Measurements from ENCODE around the gene MUTYH.
"Not testable (repeated sequence)": the region's sequence is repeated elsewhere in the genome, so short reads cannot be mapped to it uniquely, and the experiment has no call there.

MUTYH gene

GRCh38 chr1:45339789-45340558, at the start of gene MUTYH, which contains the start of gene TOE1:
TSS of gene MUTYH (minus strand) at chr1:45340440. CDS start at chr1:45334505, 5,935 bp downstream.
TSS of gene TOE1 (plus strand) at chr1:45340170. CDS start at chr1:45340253, 83 bp downstream.
- H3K27me3 ChIP-seq (ENCODE audit: control insufficient read depth, insufficient read depth, low read length), result no peaks in the 10 kb centered on the region
- H3K36me3 ChIP-seq (ENCODE audit: control insufficient read depth, insufficient read depth, low read length), result peaks cover 45% of the 10 kb centered on the region
- H3K4me1 ChIP-seq (ENCODE audit: control insufficient read depth, insufficient read depth, low read length), result peaks cover 8% of the 10 kb centered on the region
- H3K4me3 ChIP-seq (ENCODE audit: low read depth, low read length), result peak within 1 kb of the TSS; percentile 95
- no peaks in the 10 kb centered on the region for H3K9me3 ChIP-seq (ENCODE audit: control insufficient read depth, insufficient read depth, low read length)
- peak within 1 kb of the TSS; percentile 99 for H3K9ac ChIP-seq (ENCODE audit: low read depth, low read length)
- H3K27ac ChIP-seq (ENCODE audit: low read depth, low read length), result peak within 1 kb of the TSS; percentile 99

GRCh38 chr1:45386219-45386618, 46.0 kb upstream of the MUTYH start:
- H3K27ac ChIP-seq (ENCODE audit: low read depth, low read length), result no peak overlapping the region
- no peaks in the 10 kb centered on the region for H3K9me3 ChIP-seq (ENCODE audit: control insufficient read depth, insufficient read depth, low read length)
- no peak overlapping the region for H3K4me3 ChIP-seq (ENCODE audit: low read depth, low read length)
- no peak overlapping the region for H3K9ac ChIP-seq (ENCODE audit: low read depth, low read length)
- H3K4me1 ChIP-seq (ENCODE audit: control insufficient read depth, insufficient read depth, low read length), result no peaks in the 10 kb centered on the region
- H3K27me3 ChIP-seq (ENCODE audit: control insufficient read depth, insufficient read depth, low read length), result no peaks in the 10 kb centered on the region
- H3K36me3 ChIP-seq (ENCODE audit: control insufficient read depth, insufficient read depth, low read length), result no peaks in the 10 kb centered on the region

- Histone ChIP-seq H3K36me3 (ENCODE audit: control insufficient read depth, insufficient read depth, low read length) (no peaks in the 10 kb centered on the region), H3K4me1 (ENCODE audit: control insufficient read depth, insufficient read depth, low read length) (no peaks in the 10 kb centered on the region), H3K27ac (ENCODE audit: low read depth, low read length) (no peak overlapping the region), H3K9ac (ENCODE audit: low read depth, low read length) (no peak overlapping the region), H3K9me3 (ENCODE audit: control insufficient read depth, insufficient read depth, low read length) (no peaks in the 10 kb centered on the region), H3K4me3 (ENCODE audit: low read depth, low read length) (no peak overlapping the region), H3K27me3 (ENCODE audit: control insufficient read depth, insufficient read depth, low read length) (no peaks in the 10 kb centered on the region)
Observed at GRCh38 chr1:45385302-45385701, 45.1 kb upstream of the MUTYH start.

GRCh38 chr1:45384213-45384612, 44.0 kb upstream of the MUTYH start:
- not testable (repeated sequence) for H3K9ac ChIP-seq (ENCODE audit: low read depth, low read length); H3K4me1 ChIP-seq (ENCODE audit: control insufficient read depth, insufficient read depth, low read length); H3K27me3 ChIP-seq (ENCODE audit: control insufficient read depth, insufficient read depth, low read length); H3K27ac ChIP-seq (ENCODE audit: low read depth, low read length); H3K36me3 ChIP-seq (ENCODE audit: control insufficient read depth, insufficient read depth, low read length); H3K9me3 ChIP-seq (ENCODE audit: control insufficient read depth, insufficient read depth, low read length); H3K4me3 ChIP-seq (ENCODE audit: low read depth, low read length)

- H3K4me3 ChIP-seq (ENCODE audit: low read depth, low read length), result no peak overlapping the region
- H3K27me3 ChIP-seq (ENCODE audit: control insufficient read depth, insufficient read depth, low read length), result no peaks in the 10 kb centered on the region
- H3K27ac ChIP-seq (ENCODE audit: low read depth, low read length), result no peak overlapping the region
- no peaks in the 10 kb centered on the region for H3K4me1 ChIP-seq (ENCODE audit: control insufficient read depth, insufficient read depth, low read length)
- no peak overlapping the region for H3K9ac ChIP-seq (ENCODE audit: low read depth, low read length)
- H3K9me3 ChIP-seq (ENCODE audit: control insufficient read depth, insufficient read depth, low read length), result no peaks in the 10 kb centered on the region
- H3K36me3 ChIP-seq (ENCODE audit: control insufficient read depth, insufficient read depth, low read length), result no peaks in the 10 kb centered on the region
Observed at GRCh38 chr1:45383191-45383590, 43.0 kb upstream of the MUTYH start.

- Histone ChIP-seq H3K4me1 (ENCODE audit: control insufficient read depth, insufficient read depth, low read length) (no peaks in the 10 kb centered on the region), H3K9me3 (ENCODE audit: control insufficient read depth, insufficient read depth, low read length) (no peaks in the 10 kb centered on the region), H3K36me3 (ENCODE audit: control insufficient read depth, insufficient read depth, low read length) (no peaks in the 10 kb centered on the region), H3K4me3 (ENCODE audit: low read depth, low read length) (no peak overlapping the region), H3K27me3 (ENCODE audit: control insufficient read depth, insufficient read depth, low read length) (no peaks in the 10 kb centered on the region), H3K27ac (ENCODE audit: low read depth, low read length) (no peak overlapping the region), H3K9ac (ENCODE audit: low read depth, low read length) (no peak overlapping the region)
Observed at GRCh38 chr1:45381243-45381642, 41.0 kb upstream of the MUTYH start.

- Histone ChIP-seq H3K9ac (ENCODE audit: low read depth, low read length) (no peak overlapping the region), H3K4me3 (ENCODE audit: low read depth, low read length) (no peak overlapping the region), H3K36me3 (ENCODE audit: control insufficient read depth, insufficient read depth, low read length) (no peaks in the 10 kb centered on the region), H3K4me1 (ENCODE audit: control insufficient read depth, insufficient read depth, low read length) (no peaks in the 10 kb centered on the region), H3K27ac (ENCODE audit: low read depth, low read length) (no peak overlapping the region), H3K27me3 (ENCODE audit: control insufficient read depth, insufficient read depth, low read length) (no peaks in the 10 kb centered on the region), H3K9me3 (ENCODE audit: control insufficient read depth, insufficient read depth, low read length) (no peaks in the 10 kb centered on the region)
Observed at GRCh38 chr1:45380730-45381129, 40.5 kb upstream of the MUTYH start.

GRCh38 chr1:45380125-45380524, 39.9 kb upstream of the MUTYH start:
- H3K27ac ChIP-seq (ENCODE audit: low read depth, low read length), result no peak overlapping the region
- H3K4me3 ChIP-seq (ENCODE audit: low read depth, low read length), result no peak overlapping the region
- no peaks in the 10 kb centered on the region for H3K4me1 ChIP-seq (ENCODE audit: control insufficient read depth, insufficient read depth, low read length)
- H3K9ac ChIP-seq (ENCODE audit: low read depth, low read length), result no peak overlapping the region
- H3K27me3 ChIP-seq (ENCODE audit: control insufficient read depth, insufficient read depth, low read length), result no peaks in the 10 kb centered on the region
- H3K9me3 ChIP-seq (ENCODE audit: control insufficient read depth, insufficient read depth, low read length), result no peaks in the 10 kb centered on the region
- no peaks in the 10 kb centered on the region for H3K36me3 ChIP-seq (ENCODE audit: control insufficient read depth, insufficient read depth, low read length)

- H3K27me3 ChIP-seq (ENCODE audit: control insufficient read depth, insufficient read depth, low read length), result no peaks in the 10 kb centered on the region
- no peaks in the 10 kb centered on the region for H3K9me3 ChIP-seq (ENCODE audit: control insufficient read depth, insufficient read depth, low read length)
- no peak overlapping the region for H3K4me3 ChIP-seq (ENCODE audit: low read depth, low read length)
- H3K4me1 ChIP-seq (ENCODE audit: control insufficient read depth, insufficient read depth, low read length), result no peaks in the 10 kb centered on the region
- H3K9ac ChIP-seq (ENCODE audit: low read depth, low read length), result no peak overlapping the region
- no peak overlapping the region for H3K27ac ChIP-seq (ENCODE audit: low read depth, low read length)
- no peaks in the 10 kb centered on the region for H3K36me3 ChIP-seq (ENCODE audit: control insufficient read depth, insufficient read depth, low read length)
Observed at GRCh38 chr1:45379524-45379923, 39.3 kb upstream of the MUTYH start.

- no peak overlapping the region for H3K9ac ChIP-seq (ENCODE audit: low read depth, low read length)
- H3K27me3 ChIP-seq (ENCODE audit: control insufficient read depth, insufficient read depth, low read length), result no peaks in the 10 kb centered on the region
- no peak overlapping the region for H3K27ac ChIP-seq (ENCODE audit: low read depth, low read length)
- H3K9me3 ChIP-seq (ENCODE audit: control insufficient read depth, insufficient read depth, low read length), result no peaks in the 10 kb centered on the region
- H3K36me3 ChIP-seq (ENCODE audit: control insufficient read depth, insufficient read depth, low read length), result no peaks in the 10 kb centered on the region
- H3K4me1 ChIP-seq (ENCODE audit: control insufficient read depth, insufficient read depth, low read length), result no peaks in the 10 kb centered on the region
- H3K4me3 ChIP-seq (ENCODE audit: low read depth, low read length), result no peak overlapping the region
Observed at GRCh38 chr1:45378184-45378583, 37.9 kb upstream of the MUTYH start.

- no peaks in the 10 kb centered on the region for H3K4me1 ChIP-seq (ENCODE audit: control insufficient read depth, insufficient read depth, low read length)
- no peaks in the 10 kb centered on the region for H3K36me3 ChIP-seq (ENCODE audit: control insufficient read depth, insufficient read depth, low read length)
- no peak overlapping the region for H3K9ac ChIP-seq (ENCODE audit: low read depth, low read length)
- H3K27me3 ChIP-seq (ENCODE audit: control insufficient read depth, insufficient read depth, low read length), result no peaks in the 10 kb centered on the region
- no peak overlapping the region for H3K27ac ChIP-seq (ENCODE audit: low read depth, low read length)
- no peak overlapping the region for H3K4me3 ChIP-seq (ENCODE audit: low read depth, low read length)
- H3K9me3 ChIP-seq (ENCODE audit: control insufficient read depth, insufficient read depth, low read length), result no peaks in the 10 kb centered on the region
Observed at GRCh38 chr1:45375104-45376090, 35.2 kb upstream of the MUTYH start.
